HepG2 (cell line): Measurements from ENCODE around the gene PEBP1. TPM values are rescaled to one million over a fixed set of nuclear protein-coding genes. Genes with fewer than 3 reads are reported as not detected.

Source experiments
- ARNTL ChIP-seq: sonication (generic); formaldehyde crosslinking; IDR thresholded peaks from 2 replicates; pipeline ENCODE4 v1.4.0; 2020; ENCODE audit warnings: mild to moderate bottlenecking, missing genetic modification reagents
- ATF4 ChIP-seq, 2 experiments: fragments of 450-650 bp in 1 of 2; sonication (generic) in 1 of 2; formaldehyde crosslinking; IDR thresholded peaks; 2 replicates each; pipeline versions ENCODE4 v1.5.0 to v1.8.0; 2020 to 2022; ENCODE audit warnings: mild to moderate bottlenecking in 1 of 2, missing genetic modification reagents in 1 of 2
- HDAC1 ChIP-seq: sonication (generic); formaldehyde crosslinking; IDR thresholded peaks from 2 replicates; pipeline ENCODE4 v1.5.1; 2020; ENCODE audit warnings: mild to moderate bottlenecking, missing genetic modification reagents
- HMGXB3 ChIP-seq: sonication (generic); formaldehyde crosslinking; IDR thresholded peaks from 2 replicates; pipeline ENCODE4 v1.4.0; 2020; ENCODE audit warnings: missing genetic modification reagents, borderline replicate concordance
- NKX3-1 ChIP-seq: sonication (generic); formaldehyde crosslinking; IDR thresholded peaks from 2 replicates; pipeline ENCODE4 v1.5.0; 2020; ENCODE audit warnings: missing genetic modification reagents
- POLR2AphosphoS2 ChIP-seq: IDR thresholded peaks from 2 replicates; pipeline ENCODE4 v1.6.1; 2011; ENCODE audit warnings: low read depth, low read length, improper control_type of control experiment
- SALL2 ChIP-seq: sonication (generic); formaldehyde crosslinking; IDR thresholded peaks from 2 replicates; pipeline ENCODE4 v1.8.1; 2023; ENCODE audit warnings: mild to moderate bottlenecking, missing genetic modification reagents, inconsistent platforms
- ZNF232 ChIP-seq: sonication (generic); formaldehyde crosslinking; IDR thresholded peaks from 2 replicates; pipeline ENCODE4 v1.4.0; 2020; ENCODE audit warnings: missing genetic modification reagents, borderline replicate concordance
- ZNF414 ChIP-seq: sonication (generic); formaldehyde crosslinking; IDR thresholded peaks from 2 replicates; pipeline ENCODE4 v1.5.0; 2020; ENCODE audit warnings: missing genetic modification reagents
- ZNF670 ChIP-seq: sonication (generic); formaldehyde crosslinking; IDR thresholded peaks from 2 replicates; pipeline ENCODE4 v1.8.0; 2022; ENCODE audit warnings: mild to moderate bottlenecking, missing genetic modification reagents, borderline replicate concordance
- ZNF883 ChIP-seq: sonication (generic); formaldehyde crosslinking; IDR thresholded peaks from 2 replicates; pipeline ENCODE4 v1.5.1; 2020; ENCODE audit warnings: mild to moderate bottlenecking, missing genetic modification reagents; ENCODE audit errors: not compliant biosample characterization
- polyA plus RNA-seq, 8 experiments: library from polyadenylated mRNA; depleted of rRNA in 3 of 8; stranded (reverse) in 7 of 8; unstranded in 1 of 8; fragments of >200 nt; fragmentation: Illumina TruSeq in 4 of 8; extraction: Trizol in 4 of 8; gene quantifications; 2 replicates each; pipeline versions ENCODE4 v1.2.1 to v1.2.3, GENCODE V29; 2011 to 2016; ENCODE audit warnings: low read depth in 4 of 8, missing spikeins in 1 of 8, mixed read lengths in 1 of 8; ENCODE audit not compliant: insufficient read depth in 1 of 8
- total RNA-seq, 5 experiments: library from RNA; depleted of rRNA; stranded (reverse); fragments of >200 nt; fragmentation: Illumina TruSeq; extraction: Trizol; gene quantifications; 2 replicates each; pipeline ENCODE4 v1.2.3, GENCODE V29; 2016; ENCODE audit warnings: low read depth in 1 of 5
- TF ChIP-seq, protein P1 (sequence below), 2 experiments: sonication (generic) in 1 of 2; formaldehyde crosslinking in 1 of 2; IDR thresholded peaks; 2 replicates each; pipeline versions ENCODE4 v1.6.1 to v1.9.0; 2014 to 2022; ENCODE audit warnings: antibody characterized with exemption in 1 of 2, borderline replicate concordance in 1 of 2, inconsistent platforms in 1 of 2, low read depth in 1 of 2, missing genetic modification reagents in 1 of 2
- TF ChIP-seq, protein P2 (sequence below): sonication (generic); formaldehyde crosslinking; IDR thresholded peaks from 2 replicates; pipeline ENCODE4 v1.5.0; 2020; ENCODE audit warnings: missing genetic modification reagents

The PEBP1 gene
- total and polyA plus RNA-seq, 2 of the 13 experiments (the other 11 are each of a cell fraction or from before 2014, with no cell fraction given) = 538 to 1,505 TPM

- TF ChIP-seq, protein P1, sequence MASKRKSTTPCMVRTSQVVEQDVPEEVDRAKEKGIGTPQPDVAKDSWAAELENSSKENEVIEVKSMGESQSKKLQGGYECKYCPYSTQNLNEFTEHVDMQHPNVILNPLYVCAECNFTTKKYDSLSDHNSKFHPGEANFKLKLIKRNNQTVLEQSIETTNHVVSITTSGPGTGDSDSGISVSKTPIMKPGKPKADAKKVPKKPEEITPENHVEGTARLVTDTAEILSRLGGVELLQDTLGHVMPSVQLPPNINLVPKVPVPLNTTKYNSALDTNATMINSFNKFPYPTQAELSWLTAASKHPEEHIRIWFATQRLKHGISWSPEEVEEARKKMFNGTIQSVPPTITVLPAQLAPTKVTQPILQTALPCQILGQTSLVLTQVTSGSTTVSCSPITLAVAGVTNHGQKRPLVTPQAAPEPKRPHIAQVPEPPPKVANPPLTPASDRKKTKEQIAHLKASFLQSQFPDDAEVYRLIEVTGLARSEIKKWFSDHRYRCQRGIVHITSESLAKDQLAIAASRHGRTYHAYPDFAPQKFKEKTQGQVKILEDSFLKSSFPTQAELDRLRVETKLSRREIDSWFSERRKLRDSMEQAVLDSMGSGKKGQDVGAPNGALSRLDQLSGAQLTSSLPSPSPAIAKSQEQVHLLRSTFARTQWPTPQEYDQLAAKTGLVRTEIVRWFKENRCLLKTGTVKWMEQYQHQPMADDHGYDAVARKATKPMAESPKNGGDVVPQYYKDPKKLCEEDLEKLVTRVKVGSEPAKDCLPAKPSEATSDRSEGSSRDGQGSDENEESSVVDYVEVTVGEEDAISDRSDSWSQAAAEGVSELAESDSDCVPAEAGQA (IDR thresholded peaks at IDR 0.05; ENCODE audit: low read depth) = no peak
- TF ChIP-seq, protein P1 (CRISPR knock-in tag; IDR thresholded peaks at IDR 0.05; ENCODE audit: borderline replicate concordance) = 0 out of 2 replicates have a peak, but pooled peaks have one; percentile 51
- TF ChIP-seq NKX3-1 = peak; percentile 20; the same call in 1 of the 2 replicates
- TF ChIP-seq ZNF232 (CRISPR knock-in tag) = peak; percentile 46; the same call in 1 of the 2 replicates
- peak; percentile 74 for TF ChIP-seq ZNF883 (CRISPR knock-in tag)
- TF ChIP-seq, protein P2, sequence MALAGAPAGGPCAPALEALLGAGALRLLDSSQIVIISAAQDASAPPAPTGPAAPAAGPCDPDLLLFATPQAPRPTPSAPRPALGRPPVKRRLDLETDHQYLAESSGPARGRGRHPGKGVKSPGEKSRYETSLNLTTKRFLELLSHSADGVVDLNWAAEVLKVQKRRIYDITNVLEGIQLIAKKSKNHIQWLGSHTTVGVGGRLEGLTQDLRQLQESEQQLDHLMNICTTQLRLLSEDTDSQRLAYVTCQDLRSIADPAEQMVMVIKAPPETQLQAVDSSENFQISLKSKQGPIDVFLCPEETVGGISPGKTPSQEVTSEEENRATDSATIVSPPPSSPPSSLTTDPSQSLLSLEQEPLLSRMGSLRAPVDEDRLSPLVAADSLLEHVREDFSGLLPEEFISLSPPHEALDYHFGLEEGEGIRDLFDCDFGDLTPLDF (CRISPR knock-in tag) = peak; percentile 70
- TF ChIP-seq SALL2 (CRISPR knock-in tag) = no peak
- no peak for TF ChIP-seq ARNTL
- peak; percentile 79 for TF ChIP-seq HDAC1 (CRISPR knock-in tag)
- TF ChIP-seq ATF4 (CRISPR knock-in tag; IDR thresholded peaks at IDR 0.05) = peak in 1 of 2 experiments; percentile 58; a peak in 1 of 4 replicates
- TF ChIP-seq ZNF414 = peak; percentile 86; the same call in 1 of the 2 replicates
- no peak for TF ChIP-seq POLR2AphosphoS2
- TF ChIP-seq HMGXB3 = no peak
- TF ChIP-seq ZNF670 (CRISPR knock-in tag) = peak; percentile 59; the same call in 1 of the 2 replicates
Observed at GRCh38 chr12:118103601-118104382, 32.1 kb upstream of the PEBP1 start, which contains the start of gene VSIG10 (continued).
